Measurements from ENCODE around the gene C2CD4D.

GRCh38 chr1:151838222-151839081 is 1.2 kb downstream of the C2CD4D start:
- TF ChIP-seq, protein P1, sequence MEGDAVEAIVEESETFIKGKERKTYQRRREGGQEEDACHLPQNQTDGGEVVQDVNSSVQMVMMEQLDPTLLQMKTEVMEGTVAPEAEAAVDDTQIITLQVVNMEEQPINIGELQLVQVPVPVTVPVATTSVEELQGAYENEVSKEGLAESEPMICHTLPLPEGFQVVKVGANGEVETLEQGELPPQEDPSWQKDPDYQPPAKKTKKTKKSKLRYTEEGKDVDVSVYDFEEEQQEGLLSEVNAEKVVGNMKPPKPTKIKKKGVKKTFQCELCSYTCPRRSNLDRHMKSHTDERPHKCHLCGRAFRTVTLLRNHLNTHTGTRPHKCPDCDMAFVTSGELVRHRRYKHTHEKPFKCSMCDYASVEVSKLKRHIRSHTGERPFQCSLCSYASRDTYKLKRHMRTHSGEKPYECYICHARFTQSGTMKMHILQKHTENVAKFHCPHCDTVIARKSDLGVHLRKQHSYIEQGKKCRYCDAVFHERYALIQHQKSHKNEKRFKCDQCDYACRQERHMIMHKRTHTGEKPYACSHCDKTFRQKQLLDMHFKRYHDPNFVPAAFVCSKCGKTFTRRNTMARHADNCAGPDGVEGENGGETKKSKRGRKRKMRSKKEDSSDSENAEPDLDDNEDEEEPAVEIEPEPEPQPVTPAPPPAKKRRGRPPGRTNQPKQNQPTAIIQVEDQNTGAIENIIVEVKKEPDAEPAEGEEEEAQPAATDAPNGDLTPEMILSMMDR (IDR thresholded peaks at IDR 0.05; ENCODE audit: low read length): no peak
- TF ChIP-seq EZH2 (optimal IDR thresholded peaks at IDR 0.05; ENCODE audit: low read depth, low read length) (no peak), EZH2phosphoT487 (IDR thresholded peaks at IDR 0.05; ENCODE audit: low read length) (no peak)

Data from MM.1S (cell line).